CD4-positive, alpha-beta T cell treated with Interferon alpha-2 for 1 hour (primary cell): ENCODE data around the gene C4orf36.

Source experiments
- DNase-seq, 2 donors: peaks; one replicate each; pipeline ENCODE4 v3.0.0-alpha.2; 2020 to 2022

Gene C4orf36

GRCh38 chr4:86853209-86853608 is 39.0 kb downstream of the C4orf36 start:
- no peak for DNase-seq

- no peak for DNase-seq
Observed at GRCh38 chr4:86848732-86849619, 43.2 kb downstream of the C4orf36 start, which contains the start of gene SLC10A6. TSS of gene SLC10A6 (minus strand) at chr4:86849384. CDS start at chr4:86849115, 269 bp downstream.

- no peak for DNase-seq
Observed at GRCh38 chr4:86848136-86848535, 44.1 kb downstream of the C4orf36 start.

GRCh38 chr4:86847571-86847970 is 44.7 kb downstream of the C4orf36 start:
- no peak for DNase-seq

- DNase-seq, result no peak
Observed at GRCh38 chr4:86846921-86847320, 45.3 kb downstream of the C4orf36 start.

- no peak for DNase-seq
Observed at GRCh38 chr4:86845593-86845992, 46.6 kb downstream of the C4orf36 start.

- DNase-seq, result no peak
Observed at GRCh38 chr4:86841309-86841708, 50.9 kb downstream of the C4orf36 start.

- no peak for DNase-seq
Observed at GRCh38 chr4:86840858-86841257, 51.4 kb downstream of the C4orf36 start.

GRCh38 chr4:86837691-86838503 is 54.3 kb downstream of the C4orf36 start:
- DNase-seq, result no peak

GRCh38 chr4:86835677-86836076 is 56.5 kb downstream of the C4orf36 start:
- no peak for DNase-seq

- no peak for DNase-seq
Observed at GRCh38 chr4:86834901-86835300, 57.3 kb downstream of the C4orf36 start.

- no peak for DNase-seq
Observed at GRCh38 chr4:86833615-86834014, 58.6 kb downstream of the C4orf36 start.

- no peak for DNase-seq
Observed at GRCh38 chr4:86831262-86832130, 60.7 kb downstream of the C4orf36 start.
